Gastrocnemius medialis (tissue), 4 donors: Measurements from ENCODE around the gene PBX1.

Experiments used
- CTCF ChIP-seq, 5 experiments: fragments of 450-650 bp in 3 of 5; fragments of 200-600 bp in 2 of 5; sonication (generic) in 2 of 5; IDR thresholded peaks in 4 of 5; conservative IDR thresholded peaks in 1 of 5; 1 replicate in 4 of 5; 2 replicates in 1 of 5; pipeline ENCODE4 v1.5.1; 2016 to 2019; ENCODE audit warnings: antibody characterized with exemption in 5 of 5, mild to moderate bottlenecking in 3 of 5, moderate library complexity in 3 of 5
- POLR2A ChIP-seq, 2 donors: fragments of 450-650 bp; IDR thresholded peaks; one replicate each; pipeline ENCODE4 v1.6.1; 2017; ENCODE audit warnings: antibody characterized with exemption in 2 of 2, mild to moderate bottlenecking in 2 of 2, moderate library complexity in 2 of 2

- TF ChIP-seq CTCF (IDR thresholded peaks at IDR 0.05 in 4 of 5, conservative IDR thresholded peaks at IDR 0.05 in 1 of 5) (no peak), POLR2A (IDR thresholded peaks at IDR 0.05) (no peak)
Observed at GRCh38 chr1:164759979-164760469, 201.0 kb downstream of the PBX1 start.
